NCI-H526 treated with DMSO at 0.1 percent for 48 hours (cell line): Measurements from ENCODE around the gene TAF3.
A peak's percentile ranks its signal among the peaks of the same experiment; 100 is the strongest.
"Not testable (repeated sequence)": the region's sequence is repeated elsewhere in the genome, so short reads cannot be mapped to it uniquely, and the experiment has no call there.

Experiments
- DNase-seq: peaks from one replicate; lab custom pipeline; 2025; lab: John Stamatoyannopoulos, UW

Gene TAF3

GRCh38 chr10:7818295-7819120 is at the start of gene TAF3:
TAF3 (plus strand) TSS chr10:7818505; CDS start chr10:7818710, 205 bp downstream.
- peak; percentile 66 for DNase-seq

- DNase-seq: no peak
Measured at GRCh38 chr10:7773845-7774801, 44.2 kb upstream of the TAF3 start.

- no peak for DNase-seq
Measured at GRCh38 chr10:7776777-7777176, 41.5 kb upstream of the TAF3 start.

GRCh38 chr10:7782194-7782593 is 36.1 kb upstream of the TAF3 start:
- DNase-seq: not testable (repeated sequence)

GRCh38 chr10:7786430-7786829 is 31.9 kb upstream of the TAF3 start:
- DNase-seq: no peak

GRCh38 chr10:7787150-7787856 is 31.0 kb upstream of the TAF3 start:
- no peak for DNase-seq

GRCh38 chr10:7787857-7788638 is 30.3 kb upstream of the TAF3 start, which contains the start of the genes ATP5F1C and KIN:
ATP5F1C (plus strand) TSS chr10:7788177; CDS start chr10:7788208, 31 bp downstream.
KIN (minus strand) TSS chr10:7787993; CDS start chr10:7787933, 60 bp downstream.
- DNase-seq: peak; percentile 67

- no peak for DNase-seq
Measured at GRCh38 chr10:7788639-7789286, 29.5 kb upstream of the TAF3 start.

GRCh38 chr10:7789390-7789789 is 28.9 kb upstream of the TAF3 start:
- no peak for DNase-seq

GRCh38 chr10:7792541-7792940 is 25.8 kb upstream of the TAF3 start:
- DNase-seq: no peak

GRCh38 chr10:7794251-7795026 is 23.9 kb upstream of the TAF3 start:
- no peak for DNase-seq

GRCh38 chr10:7795605-7796004 is 22.7 kb upstream of the TAF3 start:
- no peak for DNase-seq

GRCh38 chr10:7797582-7797981 is 20.7 kb upstream of the TAF3 start:
- no peak for DNase-seq

GRCh38 chr10:7802606-7803005 is 15.7 kb upstream of the TAF3 start:
- no peak for DNase-seq

GRCh38 chr10:7804216-7804615 is 14.1 kb upstream of the TAF3 start:
- no peak for DNase-seq

GRCh38 chr10:7804741-7805140 is 13.6 kb upstream of the TAF3 start:
- no peak for DNase-seq

GRCh38 chr10:7808686-7809267 is 9.5 kb upstream of the TAF3 start:
- DNase-seq: no peak

- no peak for DNase-seq
Measured at GRCh38 chr10:7810443-7810842, 7.9 kb upstream of the TAF3 start.

- no peak for DNase-seq
Measured at GRCh38 chr10:7811000-7811399, 7.3 kb upstream of the TAF3 start.
